ENCODE results near the gene ZNF574.
"Not testable (repeated sequence)": the region's sequence is repeated elsewhere in the genome, so short reads cannot be mapped to it uniquely, and the experiment has no call there.

ZNF574 gene, protein sequence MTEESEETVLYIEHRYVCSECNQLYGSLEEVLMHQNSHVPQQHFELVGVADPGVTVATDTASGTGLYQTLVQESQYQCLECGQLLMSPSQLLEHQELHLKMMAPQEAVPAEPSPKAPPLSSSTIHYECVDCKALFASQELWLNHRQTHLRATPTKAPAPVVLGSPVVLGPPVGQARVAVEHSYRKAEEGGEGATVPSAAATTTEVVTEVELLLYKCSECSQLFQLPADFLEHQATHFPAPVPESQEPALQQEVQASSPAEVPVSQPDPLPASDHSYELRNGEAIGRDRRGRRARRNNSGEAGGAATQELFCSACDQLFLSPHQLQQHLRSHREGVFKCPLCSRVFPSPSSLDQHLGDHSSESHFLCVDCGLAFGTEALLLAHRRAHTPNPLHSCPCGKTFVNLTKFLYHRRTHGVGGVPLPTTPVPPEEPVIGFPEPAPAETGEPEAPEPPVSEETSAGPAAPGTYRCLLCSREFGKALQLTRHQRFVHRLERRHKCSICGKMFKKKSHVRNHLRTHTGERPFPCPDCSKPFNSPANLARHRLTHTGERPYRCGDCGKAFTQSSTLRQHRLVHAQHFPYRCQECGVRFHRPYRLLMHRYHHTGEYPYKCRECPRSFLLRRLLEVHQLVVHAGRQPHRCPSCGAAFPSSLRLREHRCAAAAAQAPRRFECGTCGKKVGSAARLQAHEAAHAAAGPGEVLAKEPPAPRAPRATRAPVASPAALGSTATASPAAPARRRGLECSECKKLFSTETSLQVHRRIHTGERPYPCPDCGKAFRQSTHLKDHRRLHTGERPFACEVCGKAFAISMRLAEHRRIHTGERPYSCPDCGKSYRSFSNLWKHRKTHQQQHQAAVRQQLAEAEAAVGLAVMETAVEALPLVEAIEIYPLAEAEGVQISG

DNA sequence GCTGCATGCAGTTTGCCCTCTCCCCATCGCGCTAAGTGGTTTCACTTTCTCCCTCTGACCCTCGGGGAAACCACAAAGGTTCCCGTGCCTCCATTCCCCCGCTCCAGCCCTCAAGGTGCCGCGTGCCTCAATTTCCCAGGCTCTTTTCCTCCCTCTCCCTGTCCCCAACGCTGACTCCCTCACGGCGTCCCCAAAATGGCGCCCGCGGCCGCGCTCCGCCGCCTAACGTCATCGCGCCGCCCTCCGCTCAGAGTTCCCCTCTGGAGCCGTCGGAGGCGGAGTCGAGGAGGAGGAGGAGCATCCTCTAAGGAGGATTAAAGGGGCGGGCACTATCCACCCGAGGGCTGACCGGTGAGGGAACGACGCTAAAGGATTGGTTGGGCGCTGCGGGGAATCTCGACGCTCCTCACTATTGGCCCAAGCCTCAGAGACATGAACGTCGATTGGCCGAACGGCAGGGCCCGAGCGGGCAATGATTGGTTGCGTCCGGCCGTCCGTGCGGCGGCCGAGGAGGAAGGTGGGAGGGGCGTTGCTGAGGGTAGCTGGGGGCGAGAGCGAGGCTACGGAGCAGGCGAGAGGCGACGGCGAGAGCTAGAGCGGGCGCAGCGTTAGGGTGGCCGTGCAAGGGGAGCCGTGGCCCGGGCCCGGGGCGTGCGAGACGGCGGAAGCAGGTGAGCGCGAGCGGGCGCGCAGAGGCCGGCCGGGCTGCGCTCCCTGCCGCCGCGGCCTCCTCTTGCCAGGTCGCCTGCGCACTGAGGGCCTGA is at the start of gene ZNF574:
ZNF574 (plus strand) TSS at position 551 of the 764 bp plus-strand sequence. CDS start 2,441 bp downstream, outside the sequence.
- DNase-seq = peak; percentile 99

DNA sequence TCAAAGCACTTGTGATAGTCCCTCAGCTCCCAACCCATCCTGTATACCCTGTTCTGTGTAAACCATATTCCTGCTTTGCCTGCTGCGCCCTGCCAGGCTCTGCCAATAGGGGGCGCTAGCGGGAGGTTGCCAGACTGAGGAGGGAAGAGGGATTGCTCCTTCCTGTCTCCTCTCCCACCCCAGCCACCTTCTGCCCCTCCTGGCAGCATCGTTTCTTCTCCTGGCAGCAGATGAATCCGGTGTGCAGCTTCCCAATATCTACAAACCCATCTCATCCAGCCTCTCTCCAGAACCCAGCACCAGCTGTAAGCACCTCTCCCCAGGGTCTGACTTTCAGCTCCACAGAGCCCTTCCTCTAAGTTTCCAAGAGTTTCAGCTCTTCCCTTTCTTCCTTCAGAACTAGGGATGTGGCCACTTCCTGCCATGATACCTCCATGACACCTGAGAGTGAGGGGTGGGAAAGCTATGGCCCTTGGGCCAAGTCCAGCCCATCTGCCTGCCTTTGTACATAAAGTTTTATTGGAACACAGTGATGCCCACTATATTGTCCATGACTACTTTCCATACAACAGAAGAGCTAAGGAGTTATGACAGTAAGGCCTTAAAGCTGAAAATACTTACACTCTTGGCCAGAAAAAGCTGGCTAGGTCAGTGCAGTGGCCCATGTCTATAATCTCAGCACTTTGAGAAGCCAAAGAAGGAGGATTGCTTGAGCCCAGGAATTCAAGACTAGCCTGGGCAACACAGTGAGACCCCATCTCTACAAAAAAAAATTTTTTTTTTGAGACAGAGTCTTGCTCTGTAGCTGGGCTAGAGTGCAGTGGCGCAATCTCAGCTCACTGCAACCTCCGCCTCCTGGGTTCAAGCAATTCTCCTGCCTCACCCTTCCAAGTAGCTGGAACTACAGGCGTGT is 47.4 kb upstream of the ZNF574 start:
- DNase-seq = peak; percentile 10

DNA sequence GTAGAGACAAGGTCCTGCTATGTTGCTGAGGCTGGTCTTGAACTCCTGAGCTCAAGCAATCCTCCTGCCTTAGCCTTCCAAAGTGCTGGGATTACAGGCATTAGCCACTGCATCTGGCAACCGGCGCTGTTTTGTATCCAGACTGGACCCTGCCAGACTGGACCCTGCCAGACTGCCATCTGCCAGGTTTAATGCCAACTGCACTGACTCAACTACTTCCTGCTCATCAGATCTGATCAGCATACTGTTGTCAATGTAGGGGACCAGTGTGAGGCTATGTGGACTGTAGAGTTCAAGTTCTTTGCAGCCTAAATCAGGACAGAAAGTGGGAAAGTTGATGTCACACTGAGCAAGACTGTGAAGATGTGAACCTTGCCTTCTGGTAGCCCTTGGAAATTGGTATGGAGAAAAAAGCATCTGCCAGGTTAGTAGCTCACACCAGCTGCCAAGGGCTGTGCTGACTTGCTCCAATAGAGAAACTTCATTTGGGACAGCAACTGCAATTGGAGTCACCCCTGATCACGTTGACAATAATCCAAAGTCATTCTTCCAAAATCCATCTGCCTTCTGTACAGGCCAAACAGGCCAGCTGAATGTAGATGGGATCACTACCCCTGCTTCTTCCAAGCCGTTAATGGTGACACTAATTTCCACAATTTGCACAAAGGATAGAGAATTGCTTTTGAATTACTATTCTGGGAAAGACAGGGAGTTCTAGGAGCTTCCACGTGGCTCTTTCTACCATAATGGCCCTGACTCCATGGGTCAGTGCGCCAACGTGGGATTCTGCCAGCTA is 45.1 kb upstream of the ZNF574 start:
- no peak for DNase-seq

DNA sequence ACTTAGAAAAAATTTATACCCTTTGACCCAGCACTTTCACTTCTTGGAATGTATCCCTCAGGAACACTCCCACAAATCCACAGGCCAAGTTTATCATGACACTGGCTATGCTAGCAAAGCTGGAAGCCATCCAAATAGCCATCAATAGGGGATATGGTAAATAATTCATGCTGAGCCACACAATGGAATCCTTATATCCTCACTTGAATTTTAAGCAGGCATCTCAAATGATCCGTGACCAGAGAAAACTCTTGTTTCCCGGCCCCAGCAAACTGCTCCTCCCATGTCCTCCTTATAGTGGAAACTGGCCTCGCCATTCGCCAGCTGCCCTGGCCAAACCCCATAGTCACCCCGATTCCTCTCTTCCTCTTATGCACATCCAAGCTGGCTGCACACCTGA is 43.5 kb upstream of the ZNF574 start:
- DNase-seq = no peak

DNA sequence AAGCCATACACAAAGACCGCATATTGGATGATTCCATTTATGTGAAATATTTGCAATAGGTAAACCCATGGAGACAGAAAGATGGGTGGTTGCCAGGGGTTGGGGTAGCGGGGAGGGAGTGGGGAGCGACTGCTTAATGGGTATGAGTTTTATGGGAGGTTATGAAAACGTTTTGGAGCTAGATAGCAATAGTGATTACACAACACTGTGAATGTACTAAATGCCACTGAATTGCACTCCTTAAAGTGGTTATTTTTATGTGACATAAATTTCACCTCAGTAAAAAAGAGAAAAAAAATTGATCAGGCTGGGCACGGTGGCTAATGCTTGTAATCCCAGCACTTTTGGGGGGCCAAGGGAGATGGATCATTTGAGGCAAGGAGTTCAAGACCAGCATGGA is 42.6 kb upstream of the ZNF574 start:
- no peak for DNase-seq

DNA sequence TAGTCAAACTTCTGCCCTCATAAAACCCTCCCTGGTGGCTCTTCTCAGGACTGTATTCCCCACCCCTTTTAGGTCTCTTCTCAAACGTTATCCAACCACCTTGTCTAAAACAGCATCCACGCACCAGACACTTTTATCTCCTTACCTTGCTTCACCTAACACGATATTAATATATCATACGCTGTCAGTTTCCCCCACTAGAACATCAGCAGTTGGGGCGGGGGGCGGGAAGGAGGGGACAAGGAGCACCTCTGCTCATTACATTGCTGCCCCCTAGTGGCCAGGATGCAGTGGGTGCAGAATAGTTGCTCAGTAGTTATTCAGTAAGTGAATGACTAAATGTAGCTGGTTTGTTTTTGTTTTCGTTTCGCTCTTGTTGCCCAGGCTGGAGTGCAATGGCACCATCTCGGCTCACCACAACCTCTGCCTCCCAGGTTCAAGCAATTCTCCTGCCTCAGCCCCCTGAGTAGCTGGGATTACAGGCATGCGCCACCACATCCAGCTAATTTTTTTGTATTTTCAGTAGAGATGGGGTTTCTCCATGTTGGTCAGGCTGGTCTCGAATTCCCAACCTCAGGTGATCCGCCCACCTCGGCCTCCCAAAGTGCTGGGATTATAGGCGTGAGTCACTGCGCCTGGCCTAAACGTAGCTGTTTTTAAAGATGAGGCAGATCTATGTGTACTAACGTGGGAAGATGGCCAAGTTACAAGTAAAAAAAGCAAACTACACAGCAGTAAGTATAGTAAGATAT is 41.1 kb upstream of the ZNF574 start:
- peak; percentile 67 for DNase-seq

DNA sequence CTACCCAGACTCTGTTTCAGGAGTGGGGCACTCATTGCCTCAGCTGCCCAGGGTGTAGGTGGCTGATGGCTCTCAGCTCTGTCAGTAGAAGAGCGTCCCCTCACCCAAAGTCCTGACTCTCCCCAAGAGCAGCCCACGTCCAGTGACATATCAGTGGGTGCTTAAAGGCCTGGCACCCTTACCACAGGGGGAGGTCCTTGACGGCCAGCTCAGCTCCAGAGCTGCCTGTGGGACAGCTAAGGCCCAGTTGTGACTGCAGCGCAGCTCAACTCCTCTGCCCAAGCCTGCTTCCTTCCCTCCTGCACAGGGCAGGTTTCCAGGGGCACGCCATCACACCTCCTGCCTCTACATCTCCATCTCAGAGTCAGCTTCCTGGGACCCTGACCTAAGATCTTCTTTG is 38.3 kb upstream of the ZNF574 start:
- no peak for DNase-seq

DNA sequence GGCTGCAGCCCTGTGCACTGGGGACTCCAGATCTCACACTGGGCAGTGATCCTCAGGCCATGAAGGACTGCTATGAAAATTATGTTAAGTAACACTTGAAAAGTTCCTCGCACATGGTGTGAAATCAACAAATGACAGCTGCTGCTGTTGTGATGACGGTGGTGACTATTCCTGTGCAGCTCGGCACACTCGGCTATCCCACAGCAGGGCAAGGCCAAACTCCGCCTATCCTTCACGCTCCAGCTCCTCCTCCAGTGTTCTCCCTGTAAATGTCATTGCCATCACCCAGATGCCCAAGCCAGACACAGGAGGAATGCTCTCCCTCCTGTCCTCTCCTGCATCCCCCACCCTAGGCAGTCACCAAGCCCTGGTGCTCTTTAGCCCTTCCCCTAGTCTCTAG is 37.3 kb upstream of the ZNF574 start:
- no peak for DNase-seq

DNA sequence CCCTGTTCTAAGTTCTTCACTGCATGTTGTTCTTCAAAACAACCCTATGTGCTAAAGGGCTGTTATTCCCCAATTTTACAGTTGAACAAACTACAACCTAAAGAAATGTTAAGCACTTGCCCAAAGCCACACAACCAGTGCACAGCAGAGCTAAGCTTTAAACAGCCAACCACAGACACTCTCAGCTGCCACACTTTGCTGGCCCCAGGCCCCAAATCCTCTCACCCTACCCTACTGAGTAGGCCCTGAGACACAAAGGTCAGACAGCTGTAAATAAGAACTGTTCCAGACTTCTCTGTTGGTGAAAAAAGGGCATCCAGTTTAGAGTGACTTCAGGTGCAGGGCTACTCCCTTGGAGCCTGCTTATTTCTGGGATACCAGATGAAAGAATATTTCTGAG is 35.9 kb upstream of the ZNF574 start:
- no peak for DNase-seq

DNA sequence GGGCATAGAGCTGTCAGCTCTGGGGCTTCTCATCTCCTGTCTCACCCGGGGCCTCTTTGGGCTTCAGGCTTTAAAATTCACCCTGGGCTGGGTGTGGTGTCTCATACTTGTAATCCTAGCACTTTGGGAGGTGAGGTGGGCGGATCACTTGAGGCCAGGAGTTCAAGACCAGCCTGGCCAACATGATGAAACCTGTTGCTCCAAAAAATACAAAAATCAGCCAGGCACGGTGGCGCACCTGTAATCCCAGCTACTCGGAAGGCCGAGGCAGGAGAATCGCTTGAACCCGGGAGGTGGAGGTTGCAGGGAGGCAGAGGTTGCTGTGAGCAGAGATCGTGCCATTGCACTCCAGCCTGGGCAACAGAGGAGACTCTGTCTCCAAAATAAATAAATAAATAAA is 35.5 kb upstream of the ZNF574 start:
- DNase-seq = not testable (repeated sequence)

DNA sequence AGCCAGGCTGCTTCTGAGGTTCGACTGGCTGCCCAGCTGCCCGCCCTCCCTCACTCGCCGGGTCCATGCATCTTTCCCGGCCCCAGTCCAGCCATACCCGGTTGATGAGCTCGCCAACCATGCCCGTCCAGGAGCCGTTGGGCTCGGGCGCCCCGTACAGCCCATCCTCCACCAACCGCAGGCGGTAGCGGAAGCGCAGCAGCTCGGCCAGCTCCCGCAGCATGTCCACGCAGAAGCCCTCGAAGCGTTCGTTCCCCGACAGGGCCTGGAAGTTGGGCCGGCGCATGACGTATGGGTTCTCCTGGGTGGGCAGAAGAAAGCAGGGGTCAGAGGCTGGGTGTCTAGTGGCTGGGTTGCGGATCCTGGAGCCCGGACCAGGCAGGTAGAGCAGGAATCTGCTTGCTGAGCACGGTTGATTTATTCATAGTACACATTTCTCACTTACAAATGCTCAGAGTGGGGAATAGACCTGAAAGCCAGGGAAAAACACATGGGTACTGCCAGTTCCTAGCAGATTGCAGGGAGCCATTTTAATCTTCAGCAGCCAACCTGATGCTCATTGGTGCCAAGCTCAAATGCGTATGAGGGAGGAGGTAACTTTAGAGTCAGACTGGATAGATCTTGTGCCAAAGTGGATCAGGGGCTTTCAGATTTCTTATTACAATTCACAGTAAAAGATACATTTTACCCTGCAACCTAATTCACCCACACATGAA is 33.4 kb upstream of the ZNF574 start:
- DNase-seq = no peak

DNA sequence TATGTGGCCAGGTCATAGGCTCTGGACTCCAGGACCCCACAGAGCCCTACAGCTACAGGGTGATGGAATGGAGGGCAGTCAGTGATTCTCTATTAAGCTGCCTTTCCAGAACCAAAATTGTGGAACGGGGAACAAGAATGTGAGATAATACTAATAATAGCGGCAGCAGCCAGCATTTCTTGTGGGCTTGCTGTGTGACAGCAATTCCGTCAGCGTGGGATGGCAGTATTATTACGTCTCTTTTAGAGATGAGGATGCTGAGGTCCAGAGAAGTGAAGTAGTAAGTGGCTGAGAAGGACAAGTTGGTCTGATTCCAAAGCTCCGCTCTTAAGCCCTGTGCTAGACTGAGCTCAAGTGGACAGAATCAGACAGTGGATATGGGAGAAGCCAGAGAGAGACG is 30.4 kb upstream of the ZNF574 start:
- DNase-seq = no peak

DNA sequence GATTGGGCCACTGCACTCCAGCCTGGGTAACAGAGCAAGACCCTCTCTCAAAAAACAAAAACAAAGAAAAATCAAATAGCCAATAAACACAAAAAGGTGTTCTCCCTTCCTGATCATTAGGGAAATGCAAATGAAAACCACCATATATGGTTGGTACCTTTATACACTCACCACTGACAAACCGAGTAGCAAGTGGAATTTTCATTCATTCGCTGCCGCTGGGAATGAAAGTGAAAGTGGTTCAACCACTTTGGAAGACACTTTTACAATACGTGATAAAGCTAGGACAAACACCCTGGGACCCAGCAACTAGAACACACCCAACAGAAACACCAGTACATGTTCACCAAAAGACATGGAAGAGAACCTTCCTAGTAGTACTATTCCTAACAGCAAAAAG is 27.0 kb upstream of the ZNF574 start:
- DNase-seq = no peak

DNA sequence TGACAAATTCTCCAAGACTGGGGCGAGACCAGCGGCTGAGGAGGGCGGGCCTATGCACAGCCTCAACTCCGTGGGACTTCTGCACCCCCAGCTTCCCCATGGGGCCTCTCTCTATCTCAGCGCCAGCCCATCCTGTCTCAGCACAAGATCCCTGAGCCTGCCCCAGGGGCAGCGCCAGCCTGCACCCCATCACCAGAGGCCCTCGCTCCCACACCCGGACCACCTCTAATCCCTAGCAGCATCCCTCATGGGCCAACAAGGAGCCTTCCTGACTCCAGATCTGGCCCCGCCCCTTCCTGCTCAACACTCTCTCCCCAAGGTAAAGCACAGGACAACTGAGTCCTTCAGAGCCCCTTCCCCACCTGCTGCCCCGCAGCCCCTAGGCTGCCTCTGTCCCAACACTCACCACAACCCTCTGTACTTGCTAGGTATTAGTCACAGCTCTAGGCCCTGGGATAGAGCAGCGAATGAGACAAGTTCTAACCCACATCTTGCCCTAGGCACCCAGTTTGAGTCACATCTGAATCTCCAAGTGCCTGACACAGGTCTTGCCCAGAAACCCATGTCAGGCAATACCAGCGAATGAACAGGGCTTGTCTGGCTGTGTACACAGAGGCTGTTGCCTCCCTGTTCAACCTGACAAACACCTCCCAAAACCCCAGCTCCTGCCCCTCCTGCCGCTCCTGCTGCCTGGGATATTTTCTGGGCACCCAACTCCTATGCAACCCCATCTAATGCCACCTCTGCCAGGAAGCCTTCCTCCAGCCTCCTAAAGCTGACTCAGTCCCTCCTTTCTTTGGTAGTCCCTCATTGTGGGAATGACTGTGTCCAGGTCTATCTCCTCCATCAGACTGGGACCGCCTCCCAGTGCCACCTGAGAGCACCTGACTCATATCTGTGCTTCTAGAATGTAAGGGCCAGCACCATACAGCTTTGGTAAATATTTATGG is 24.5 kb upstream of the ZNF574 start:
- DNase-seq = peak; percentile 10

DNA sequence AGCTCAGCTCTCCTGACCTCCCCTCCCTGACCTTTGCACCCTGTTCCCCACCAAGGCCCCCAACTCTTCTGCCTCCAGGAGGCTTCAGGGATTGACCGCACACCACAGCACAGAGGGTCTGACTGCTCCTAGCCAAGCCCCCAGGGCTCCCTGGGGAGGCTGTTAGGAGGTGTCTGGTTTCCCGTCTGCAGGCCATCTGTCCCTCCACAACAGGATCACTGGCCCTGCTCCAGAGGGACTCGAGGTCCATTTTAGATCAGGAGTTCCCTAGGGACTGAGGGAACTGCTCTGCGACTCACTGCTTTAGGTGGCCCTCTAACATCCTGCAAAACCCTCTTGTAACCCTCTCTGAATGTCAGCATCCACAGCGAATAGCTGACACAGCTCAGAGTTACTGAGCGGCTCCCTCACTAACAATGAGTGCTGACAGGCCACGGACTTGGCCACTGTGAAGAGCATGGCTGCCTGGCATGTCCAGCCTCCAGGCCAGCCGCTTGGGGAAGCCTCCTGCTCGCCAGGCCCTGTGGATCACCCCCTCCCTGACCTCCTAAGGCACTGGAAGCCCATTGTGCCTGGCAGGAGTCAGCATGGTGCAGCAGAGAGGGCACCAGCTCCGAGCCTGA is 23.6 kb upstream of the ZNF574 start:
- no peak for DNase-seq

DNA sequence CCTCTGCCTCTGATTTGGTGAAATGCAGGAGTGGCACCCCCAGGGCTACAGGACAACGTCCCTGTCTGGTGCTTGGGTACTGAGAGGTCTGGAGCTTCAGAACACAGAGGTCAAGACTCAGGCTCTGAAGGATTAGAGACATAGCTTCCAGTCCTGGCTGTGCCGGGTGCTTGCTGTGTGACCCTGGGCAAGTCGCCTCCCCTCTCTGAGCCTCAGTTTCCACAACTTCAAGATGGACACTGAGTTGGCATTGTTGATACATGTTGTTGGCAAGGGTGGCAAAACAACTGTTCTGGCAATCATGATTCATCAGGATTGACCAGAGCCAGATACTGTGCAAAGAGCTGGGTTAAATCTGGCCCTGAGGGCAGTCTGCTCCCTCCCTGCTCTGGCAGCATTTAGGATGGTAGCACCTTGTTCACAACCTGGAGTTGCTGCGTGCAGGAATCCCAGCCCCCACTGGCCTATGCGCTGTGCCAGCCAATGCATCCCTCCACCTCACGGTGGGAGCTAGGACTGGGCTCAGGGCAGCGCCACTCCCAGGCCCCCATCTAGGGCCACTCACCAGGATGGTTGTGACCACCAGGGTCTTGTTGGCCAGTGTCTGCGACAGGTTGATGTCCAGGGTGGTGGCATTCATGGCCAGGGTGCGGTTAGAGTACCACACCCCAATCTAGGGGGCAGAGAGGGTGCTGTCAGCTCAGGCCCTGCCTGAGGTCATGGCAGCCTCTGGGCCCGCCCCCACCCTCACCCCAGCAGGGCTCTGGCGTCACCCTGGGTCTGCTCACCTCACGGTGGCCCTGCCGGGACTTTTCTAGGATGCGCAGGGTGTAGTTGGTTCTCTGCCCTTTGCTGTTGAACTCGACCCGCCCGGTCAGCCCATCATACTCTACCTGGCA is 22.7 kb upstream of the ZNF574 start:
- no peak for DNase-seq

DNA sequence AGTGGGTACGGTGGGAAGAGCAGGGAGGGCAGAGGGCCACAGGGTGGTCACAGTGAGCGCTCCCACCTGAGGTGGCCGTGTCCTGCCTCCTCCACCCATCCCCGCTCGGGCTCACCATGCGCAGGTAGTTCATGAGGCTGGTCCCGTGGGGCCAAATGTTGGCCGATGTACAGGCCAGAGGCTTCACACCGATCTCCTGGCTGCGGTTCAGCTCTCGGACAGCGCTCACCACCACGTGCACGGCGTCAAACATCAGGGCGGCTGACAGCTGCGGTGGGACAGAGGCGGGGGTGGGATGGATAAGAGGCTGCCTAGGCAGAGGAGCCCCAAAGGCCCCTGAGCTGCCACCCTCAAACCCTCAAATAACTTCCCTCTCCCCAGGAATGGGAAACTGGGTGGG is 21.8 kb upstream of the ZNF574 start:
- no peak for DNase-seq
